IMR-90 (cell line): ENCODE data around the gene NUDT7. TPM values are rescaled to one million over a fixed set of nuclear protein-coding genes. Genes with fewer than 3 reads are reported as not detected.

ENCODE experiments used
- ATAC-seq: fragments of 200-7000 bp; cut with Tn5 transposase; 2 replicates; pipeline ENCODE4 v1.9.1; 2020; ENCODE audit warnings: low read depth, mild to moderate bottlenecking, moderate library complexity
- BruUV-seq: library from RNA; stranded (reverse); fragments of 400-500 nt; replicated peaks from 2 replicates; lab custom pipeline; 2021; lab: Mats Ljungman, UMichigan
- CTCF ChIA-PET: fragments of 300-600 bp; formaldehyde crosslinking; extraction: SDS; loops from one replicate; lab custom pipeline; 2021; ENCODE audit warnings: antibody characterized with exemption; lab: Yijun Ruan, JAX
- POLR2A ChIA-PET: fragments of 300-600 bp; sonication (Branson Sonifier 250); formaldehyde crosslinking; loops from one replicate; lab custom pipeline; 2022; ENCODE audit warnings: antibody characterized with exemption; ENCODE audit not compliant: unreplicated experiment; lab: Charles Lee
- DNase-seq: peaks from one replicate; pipeline ENCODE4 v3.0.0; 2013
- H2AFZ ChIP-seq: replicated peaks from 2 replicates; pipeline ENCODE3; 2013; ENCODE audit warnings: low read length, mild to moderate bottlenecking; ENCODE audit not compliant: poor library complexity
- H2AK5ac ChIP-seq: 2 replicates; pipeline ENCODE4 v1.6.1; 2013; ENCODE audit warnings: low read depth, low read length, inconsistent platforms
- H2AK9ac ChIP-seq: replicated peaks from 2 replicates; pipeline ENCODE3; 2013; ENCODE audit warnings: mild to moderate bottlenecking, low read depth, low read length, moderate library complexity; ENCODE audit not compliant: poor library complexity
- H2BK120ac ChIP-seq: 2 replicates; pipeline ENCODE4 v1.6.1; 2013; ENCODE audit warnings: low read depth, low read length, inconsistent platforms
- H2BK15ac ChIP-seq: 3 replicates; pipeline ENCODE4 v1.6.1; 2013; ENCODE audit warnings: low read depth, low read length, inconsistent platforms
- H2BK20ac ChIP-seq: 2 replicates; pipeline ENCODE4 v1.6.1; 2013; ENCODE audit warnings: low read depth, mild to moderate bottlenecking, inconsistent platforms, low read length, moderate library complexity
- H2BK5ac ChIP-seq: 2 replicates; pipeline ENCODE4 v1.6.1; 2013; ENCODE audit warnings: mild to moderate bottlenecking, low read depth, low read length, inconsistent platforms; ENCODE audit not compliant: poor library complexity, severe bottlenecking
- H3K14ac ChIP-seq: replicated peaks from 2 replicates; pipeline ENCODE4 v1.6.1; 2013; ENCODE audit warnings: low read depth, low read length, inconsistent platforms
- H3K18ac ChIP-seq: 2 replicates; pipeline ENCODE4 v1.6.1; 2013; ENCODE audit warnings: low read depth, low read length, control low read depth
- H3K23ac ChIP-seq: 2 replicates; pipeline ENCODE4 v1.6.1; 2013; ENCODE audit warnings: low read depth, low read length, inconsistent platforms
- H3K27ac ChIP-seq: 2 replicates; pipeline ENCODE4 v1.5.1; 2013; ENCODE audit warnings: mild to moderate bottlenecking, control low read depth, low read length; ENCODE audit not compliant: insufficient read depth
- H3K27me3 ChIP-seq: 2 replicates; pipeline ENCODE4 v1.6.1; 2013; ENCODE audit warnings: low read length; ENCODE audit not compliant: control insufficient read depth, insufficient read depth
- H3K36me3 ChIP-seq: 2 replicates; pipeline ENCODE4 v1.6.1; 2013; ENCODE audit warnings: low read length, mixed read lengths; ENCODE audit not compliant: control insufficient read depth, insufficient read depth
- H3K4ac ChIP-seq: 2 replicates; pipeline ENCODE4 v1.6.1; 2013; ENCODE audit warnings: low read depth, low read length, inconsistent platforms
- H3K4me1 ChIP-seq: 2 replicates; pipeline ENCODE4 v1.6.1; 2013; ENCODE audit warnings: low read length, mixed read lengths; ENCODE audit not compliant: control insufficient read depth, insufficient read depth
- H3K4me2 ChIP-seq: 2 replicates; pipeline ENCODE4 v1.6.1; 2013; ENCODE audit warnings: low read depth, mild to moderate bottlenecking, control low read depth, low read length, moderate library complexity
- H3K4me3 ChIP-seq: 2 replicates; pipeline ENCODE4 v1.5.1; 2013; ENCODE audit warnings: low read depth, mild to moderate bottlenecking, control low read depth, low read length, moderate library complexity; ENCODE audit not compliant: insufficient read depth
- H3K56ac ChIP-seq: 2 replicates; pipeline ENCODE4 v1.6.1; 2013; ENCODE audit warnings: low read length, inconsistent platforms; ENCODE audit not compliant: insufficient read depth; ENCODE audit errors: extremely low read depth
- H3K79me1 ChIP-seq, 2 experiments: 2 replicates each; pipeline ENCODE4 v1.6.1; 2013; ENCODE audit warnings: low read length in 2 of 2, inconsistent platforms in 1 of 2, low read depth in 1 of 2
- H3K9ac ChIP-seq: 2 replicates; pipeline ENCODE4 v1.6.1; 2013; ENCODE audit warnings: low read depth, low read length, control low read depth
- H3K9me1 ChIP-seq: 2 replicates; pipeline ENCODE4 v1.6.1; 2013; ENCODE audit warnings: low read length, inconsistent platforms; ENCODE audit not compliant: insufficient read depth
- H3K9me3 ChIP-seq: 2 replicates; pipeline ENCODE4 v1.6.1; 2013; ENCODE audit warnings: low read length; ENCODE audit not compliant: control insufficient read depth, insufficient read depth
- H4K20me1 ChIP-seq: 2 replicates; pipeline ENCODE4 v1.6.1; 2013; ENCODE audit warnings: low read length, inconsistent platforms; ENCODE audit not compliant: insufficient read depth
- H4K5ac ChIP-seq: 2 replicates; pipeline ENCODE4 v1.6.1; 2013; ENCODE audit warnings: mild to moderate bottlenecking, low read depth, low read length, control low read depth
- H4K8ac ChIP-seq, 2 experiments: 2 replicates each; pipeline ENCODE4 v1.6.1; 2013; ENCODE audit warnings: low read depth in 2 of 2, low read length in 2 of 2, control low read depth in 1 of 2, inconsistent platforms in 1 of 2
- H4K91ac ChIP-seq: 2 replicates; pipeline ENCODE4 v1.6.1; 2013; ENCODE audit warnings: low read depth, low read length, inconsistent platforms; ENCODE audit not compliant: insufficient read depth
- CEBPB ChIP-seq: IDR thresholded peaks from 2 replicates; pipeline ENCODE4 v1.6.1; 2012; ENCODE audit warnings: low read depth, low read length, improper control_type of control experiment
- MXI1 ChIP-seq: IDR thresholded peaks from 2 replicates; pipeline ENCODE4 v1.6.1; 2012; ENCODE audit warnings: low read depth, mild to moderate bottlenecking, low read length, moderate library complexity, borderline replicate concordance
- RCOR1 ChIP-seq: IDR thresholded peaks from 2 replicates; pipeline ENCODE4 v1.6.1; 2012; ENCODE audit warnings: mild to moderate bottlenecking, low read length, improper control_type of control experiment; ENCODE audit not compliant: insufficient replicate concordance
- RFX5 ChIP-seq: IDR thresholded peaks from 2 replicates; pipeline ENCODE4 v1.8.0; 2012; ENCODE audit warnings: low read depth, mild to moderate bottlenecking, low read length, moderate library complexity
- WGBS, 2 experiments: methylation state at CpG; one replicate each; pipeline versions ENCODE4 v1.1.5 to v1.1.7; 2013; ENCODE audit warnings: missing lambda C conversion rate in 2 of 2; ENCODE audit not compliant: insufficient read length in 1 of 2; ENCODE audit errors: extremely low coverage in 2 of 2; 5-methylcytosine and 5-hydroxymethylcytosine counted together
- dilution Hi-C: fragments of 300-500 bp; cut with HindIII; formaldehyde crosslinking; loops from one replicate; pipeline ENCODE4 v1.14.3; 2018; ENCODE audit warnings: low sequenced_read_pairs; ENCODE audit not compliant: unreplicated experiment
- in situ Hi-C: fragments of 300-500 bp; cut with MboI; formaldehyde crosslinking; loops from 3 replicates; pipeline ENCODE4 v1.14.3; 2019; ENCODE audit warnings: low sequenced_read_pairs, inconsistent platforms, mixed read lengths
- intact Hi-C: fragments of 100-400 bp; cut with micrococcal nuclease; formaldehyde crosslinking; loops from 2 replicates; pipeline ENCODE4 v1.10.0; 2022
- polyA plus RNA-seq, 3 experiments: library from polyadenylated mRNA; depleted of rRNA; stranded (reverse); fragments of >200 nt; gene quantifications; 2 replicates each; pipeline ENCODE4 v1.2.3, GENCODE V29; 2012; ENCODE audit warnings: low replicate concordance in 1 of 3
- total RNA-seq: library from RNA; depleted of rRNA; stranded (reverse); fragments of >200 nt; gene quantifications from 2 replicates; pipeline ENCODE4 v1.2.3, GENCODE V29; 2012

The NUDT7 gene
- total and polyA plus RNA-seq, 2 of the 4 experiments (the other 2 are of a cell fraction): 4.3 to 6.2 TPM

DNA sequence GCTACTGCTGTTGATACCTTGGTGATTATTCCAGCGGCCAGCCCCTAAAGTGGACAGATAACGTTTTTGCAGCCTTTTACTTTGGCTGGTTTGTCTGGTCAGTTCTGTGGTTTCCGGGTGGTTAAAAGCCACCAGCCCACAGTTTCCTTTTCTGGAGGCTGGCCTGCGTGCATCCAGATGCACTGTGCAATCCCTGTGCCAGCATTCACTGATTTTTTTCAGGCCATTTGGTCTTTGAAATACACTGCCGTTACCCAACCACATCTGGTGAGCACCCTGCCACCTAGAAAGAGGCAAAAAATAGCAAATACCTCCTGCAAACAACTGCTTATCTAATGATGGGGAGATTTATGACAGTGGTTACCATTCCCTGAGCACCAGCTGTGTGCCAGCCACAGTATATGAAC, 797 bp downstream of the NUDT7 start:
- peak overlapping the region; percentile 87 for H3K4ac ChIP-seq
- H3K27me3 ChIP-seq: no peaks in the 10 kb centered on the region
- peak overlapping the region; percentile 49; the same call in 1 of the 3 replicates for H2BK15ac ChIP-seq
- 0% methylated on average over 2 of the region's 5 CpGs; no CpG with 5 or more reads in 1 of the 2 experiments for WGBS, 2 experiments
- H2BK20ac ChIP-seq: peak overlapping the region; percentile 41
- peak overlapping the region; percentile 69 for H2BK120ac ChIP-seq
- ChIA-PET POLR2A (interaction anchor here (0.7 kb wide), 1 partner anchor 20 kb away, joined by 10 read pairs; no protein-coding TSS in a partner anchor), CTCF (interaction anchor here (0.6 kb wide), 1 partner anchor 518 kb away, joined by 3 read pairs; no protein-coding TSS in a partner anchor)
- peak overlapping the region; percentile 90 for H3K27ac ChIP-seq
- ATAC-seq (peak; percentile 16; the same call in 1 of the 2 replicates), DNase-seq (peak; percentile 72)
- H3K4me1 ChIP-seq: no peaks in the 10 kb centered on the region
- intact Hi-C loops (loop anchor here (2.0 to 5.0 kb wide), 2 partner anchors 58 to 174 kb away; no protein-coding TSS in a partner anchor), dilution Hi-C loops (no loop called here), in situ Hi-C loops (no loop called here)
- peak overlapping the region; percentile 95 for H2AFZ ChIP-seq
- no peaks in the 10 kb centered on the region for H3K79me1 ChIP-seq
- H2AK9ac ChIP-seq: peak overlapping the region; percentile 95
- H3K23ac ChIP-seq: peak overlapping the region; percentile 59
- peak overlapping the region; percentile 75 to 87 for H4K8ac ChIP-seq
- H3K36me3 ChIP-seq: no peaks in the 10 kb centered on the region
- H3K18ac ChIP-seq: peak overlapping the region; percentile 31
- H3K4me2 ChIP-seq: peak overlapping the region; percentile 65
- H3K4me3 ChIP-seq: peak overlapping the region; percentile 72
- H4K91ac ChIP-seq: peak overlapping the region; percentile 27
- TF ChIP-seq RFX5 (no peak), CEBPB (peak; percentile 29; the same call in 1 of the 2 replicates), RCOR1 (no peak), MXI1 (no peak)
- peak overlapping the region; percentile 71 for H2BK5ac ChIP-seq
- no TSS peak for BruUV-seq
- H4K5ac ChIP-seq: peak overlapping the region; percentile 28
- peak overlapping the region; percentile 78; the same call in 1 of the 2 replicates for H3K56ac ChIP-seq
- H3K14ac ChIP-seq: peak overlapping the region; percentile 68
- no peaks in the 10 kb centered on the region for H3K9me1 ChIP-seq
- H2AK5ac ChIP-seq: peak overlapping the region; percentile 74
- no peaks in the 10 kb centered on the region for H4K20me1 ChIP-seq
- peak overlapping the region; percentile 70 for H3K9ac ChIP-seq
- no peaks in the 10 kb centered on the region for H3K9me3 ChIP-seq
